MM.1S (cell line): Measurements from ENCODE around the gene DUSP15.
A peak's percentile ranks its signal among the peaks of the same experiment; 100 is the strongest.

Experiments used
- DNase-seq: peaks from one replicate; pipeline ENCODE4 v3.0.0-alpha.2; 2015
- H2AFZ ChIP-seq: fragments of 300-600 bp; sonication (generic); 2 replicates; pipeline ENCODE4 v1.6.0; 2016; ENCODE audit warnings: antibody characterized with exemption, low read length
- H3F3A ChIP-seq: fragments of 300-600 bp; sonication (generic); 2 replicates; pipeline ENCODE4 v1.6.1; 2016; ENCODE audit warnings: mild to moderate bottlenecking, antibody characterized with exemption, low read length, moderate library complexity, mixed read lengths; ENCODE audit not compliant: insufficient read depth
- H3K27ac ChIP-seq: fragments of 300-600 bp; sonication (generic); 2 replicates; pipeline ENCODE4 v1.5.1; 2016; ENCODE audit warnings: mild to moderate bottlenecking, low read length
- H3K27me3 ChIP-seq: fragments of 300-600 bp; sonication (generic); replicated peaks from 2 replicates; pipeline ENCODE4 v1.6.0; 2016; ENCODE audit warnings: low read length; ENCODE audit not compliant: insufficient read depth
- H3K36me3 ChIP-seq: fragments of 300-600 bp; sonication (generic); replicated peaks from 2 replicates; pipeline ENCODE4 v1.6.1; 2016; ENCODE audit warnings: mild to moderate bottlenecking, low read length, mixed read lengths; ENCODE audit not compliant: insufficient read depth
- H3K4me1 ChIP-seq: fragments of 300-600 bp; sonication (generic); 2 replicates; pipeline ENCODE4 v1.6.1; 2016; ENCODE audit warnings: low read length, mixed read lengths
- H3K4me2 ChIP-seq: fragments of 300-600 bp; sonication (generic); 2 replicates; pipeline ENCODE4 v1.6.0; 2016; ENCODE audit warnings: low read depth, low read length
- H3K4me3 ChIP-seq: fragments of 300-600 bp; sonication (generic); 2 replicates; pipeline ENCODE4 v1.5.1; 2016; ENCODE audit warnings: low read length, mixed read lengths
- H3K79me2 ChIP-seq: fragments of 300-600 bp; sonication (generic); 2 replicates; pipeline ENCODE4 v1.6.1; 2016; ENCODE audit warnings: mixed run types, low read length, mixed read lengths
- H3K9ac ChIP-seq: fragments of 300-600 bp; sonication (generic); 2 replicates; pipeline ENCODE4 v1.6.1; 2016; ENCODE audit warnings: low read length, mixed read lengths
- H3K9me2 ChIP-seq: fragments of 300-600 bp; sonication (generic); replicated peaks from 2 replicates; pipeline ENCODE4 v1.6.1; 2016; ENCODE audit warnings: mild to moderate bottlenecking, low read length, mixed read lengths; ENCODE audit not compliant: insufficient read depth
- H3K9me3 ChIP-seq: fragments of 300-600 bp; sonication (generic); replicated peaks from 2 replicates; pipeline ENCODE4 v1.6.1; 2016; ENCODE audit warnings: mild to moderate bottlenecking, low read length, mixed read lengths; ENCODE audit not compliant: insufficient read depth
- H4K20me1 ChIP-seq: fragments of 300-600 bp; sonication (generic); 2 replicates; pipeline ENCODE4 v1.6.1; 2016; ENCODE audit warnings: mild to moderate bottlenecking, low read length, moderate library complexity, mixed read lengths; ENCODE audit not compliant: insufficient read depth
- CTCF ChIP-seq: fragments of 300-600 bp; sonication (generic); IDR thresholded peaks from 2 replicates; pipeline ENCODE4 v1.5.1; 2016; ENCODE audit warnings: antibody characterized with exemption, low read length, mixed read lengths
- EZH2 ChIP-seq: fragments of 300-600 bp; sonication (generic); optimal IDR thresholded peaks from 2 replicates; pipeline ENCODE3; 2017; ENCODE audit warnings: low read depth, mild to moderate bottlenecking, antibody characterized with exemption, low read length, mixed read lengths
- EZH2phosphoT487 ChIP-seq: fragments of 300-600 bp; sonication (generic); IDR thresholded peaks from 2 replicates; pipeline ENCODE4 v1.6.1; 2018; ENCODE audit warnings: antibody characterized with exemption, low read length

The DUSP15 gene

GRCh38 chr20:31836853-31837608 is 33.3 kb downstream of the DUSP15 start:
- H3K9me3 ChIP-seq: no peaks in the 10 kb centered on the region
- H3K4me1 ChIP-seq: peaks cover 26% of the 10 kb centered on the region
- no peak overlapping the region for H3K4me3 ChIP-seq

GRCh38 chr20:31835977-31836852 is 34.1 kb downstream of the DUSP15 start:
- no peaks in the 10 kb centered on the region for H3K9me3 ChIP-seq
- no peaks in the 10 kb centered on the region for H3K36me3 ChIP-seq
- H4K20me1 ChIP-seq: no peaks in the 10 kb centered on the region
- H3K4me3 ChIP-seq: no peak overlapping the region
- H2AFZ ChIP-seq: no peak overlapping the region
- H3K4me1 ChIP-seq: peaks cover 26% of the 10 kb centered on the region
- no peaks in the 10 kb centered on the region for H3K9me2 ChIP-seq
- peaks cover 32% of the 10 kb centered on the region for H3K27me3 ChIP-seq
- peak; percentile 86 for DNase-seq
- H3K79me2 ChIP-seq: no peaks in the 10 kb centered on the region
- TF ChIP-seq CTCF (no peak), EZH2 (no peak), EZH2phosphoT487 (no peak)
- H3K27ac ChIP-seq: no peak overlapping the region
- no peak overlapping the region for H3K9ac ChIP-seq
- H3F3A ChIP-seq: no peaks in the 10 kb centered on the region
- H3K4me2 ChIP-seq: peak overlapping the region; percentile 62

More at GRCh38 chr20:31836853-31837608, 33.3 kb downstream of the DUSP15 start:
- H3K36me3 ChIP-seq: no peaks in the 10 kb centered on the region
- peak overlapping the region; percentile 62 for H3K4me2 ChIP-seq
- H3K27me3 ChIP-seq: peaks cover 40% of the 10 kb centered on the region
- no peak overlapping the region for H2AFZ ChIP-seq
- H3F3A ChIP-seq: no peaks in the 10 kb centered on the region
- no peaks in the 10 kb centered on the region for H3K9me2 ChIP-seq
- no peak for DNase-seq
- TF ChIP-seq EZH2phosphoT487 (no peak), CTCF (no peak), EZH2 (no peak)
- no peaks in the 10 kb centered on the region for H3K79me2 ChIP-seq
- H3K9ac ChIP-seq: no peak overlapping the region
- no peak overlapping the region for H3K27ac ChIP-seq
- H4K20me1 ChIP-seq: no peaks in the 10 kb centered on the region

- Histone ChIP-seq H3K27me3 (peaks cover 25% of the 10 kb centered on the region), H3K4me3 (no peak overlapping the region), H3K9ac (no peak overlapping the region), H3K4me2 (peak overlapping the region; percentile 62; the same call in 1 of the 2 replicates), H3K9me3 (no peaks in the 10 kb centered on the region), H3K36me3 (no peaks in the 10 kb centered on the region), H3F3A (no peaks in the 10 kb centered on the region), H3K9me2 (no peaks in the 10 kb centered on the region), H2AFZ (no peak overlapping the region), H4K20me1 (no peaks in the 10 kb centered on the region), H3K79me2 (no peaks in the 10 kb centered on the region), H3K27ac (no peak overlapping the region), H3K4me1 (peaks cover 26% of the 10 kb centered on the region)
- peak; percentile 17 for DNase-seq
- TF ChIP-seq EZH2 (no peak), CTCF (no peak), EZH2phosphoT487 (no peak)
Observed at GRCh38 chr20:31835554-31835953, 34.8 kb downstream of the DUSP15 start.
